NB4 (cell line): ENCODE results near the gene BOK.

Source experiments
- CTCF ChIP-seq: IDR thresholded peaks from one replicate; pipeline ENCODE4 v1.5.1; 2012; ENCODE audit warnings: low read depth, low read length
- MAX ChIP-seq: IDR thresholded peaks from 2 replicates; pipeline ENCODE4 v1.6.1; 2011; ENCODE audit warnings: low read depth, low read length
- MYC ChIP-seq: IDR thresholded peaks from 2 replicates; pipeline ENCODE4 v1.6.1; 2011; ENCODE audit warnings: low read depth, low read length
- POLR2A ChIP-seq: IDR thresholded peaks from 2 replicates; pipeline ENCODE4 v1.6.1; 2011; ENCODE audit warnings: mild to moderate bottlenecking; ENCODE audit not compliant: insufficient read length; ENCODE audit errors: extremely low read depth

- TF ChIP-seq CTCF (no peak), POLR2A (no peak), MYC (no peak), MAX (no peak)
Observed at GRCh38 chr2:241574911-241575623, 16.5 kb downstream of the BOK start.
